ENCODE data around the gene OMP. TPM values are rescaled to one million over a fixed set of nuclear protein-coding genes. Genes with fewer than 3 reads are reported as not detected.
A peak's percentile ranks its signal among the peaks of the same experiment; 100 is the strongest.

Gene OMP
- total RNA-seq, 1 donor from 2014 or later: 0.94 TPM

DNA sequence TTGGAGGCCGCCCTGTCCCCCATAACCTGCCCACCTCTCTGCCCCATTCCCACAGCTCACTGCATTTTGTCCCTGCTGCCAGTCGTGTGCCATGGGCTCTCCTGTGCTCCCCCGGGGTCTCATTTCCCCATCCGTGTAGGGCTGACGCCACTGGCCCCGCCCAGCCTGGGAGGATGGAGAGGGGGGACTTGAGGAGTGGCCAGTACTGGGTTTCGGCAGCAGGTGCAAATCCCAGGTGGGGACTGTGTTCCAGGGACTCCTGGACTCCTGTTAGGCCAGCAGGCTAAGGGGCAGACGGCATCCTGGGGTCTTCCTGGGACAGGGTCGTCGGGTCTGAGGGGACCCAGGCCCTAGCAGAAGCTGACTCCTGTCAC is 24.2 kb downstream of the OMP start:
- no peaks in the 10 kb centered on the region for H3K9me3 Mint-ChIP-seq
- no peaks in the 10 kb centered on the region for H3K36me3 Mint-ChIP-seq
- TF ChIP-seq, protein P1, sequence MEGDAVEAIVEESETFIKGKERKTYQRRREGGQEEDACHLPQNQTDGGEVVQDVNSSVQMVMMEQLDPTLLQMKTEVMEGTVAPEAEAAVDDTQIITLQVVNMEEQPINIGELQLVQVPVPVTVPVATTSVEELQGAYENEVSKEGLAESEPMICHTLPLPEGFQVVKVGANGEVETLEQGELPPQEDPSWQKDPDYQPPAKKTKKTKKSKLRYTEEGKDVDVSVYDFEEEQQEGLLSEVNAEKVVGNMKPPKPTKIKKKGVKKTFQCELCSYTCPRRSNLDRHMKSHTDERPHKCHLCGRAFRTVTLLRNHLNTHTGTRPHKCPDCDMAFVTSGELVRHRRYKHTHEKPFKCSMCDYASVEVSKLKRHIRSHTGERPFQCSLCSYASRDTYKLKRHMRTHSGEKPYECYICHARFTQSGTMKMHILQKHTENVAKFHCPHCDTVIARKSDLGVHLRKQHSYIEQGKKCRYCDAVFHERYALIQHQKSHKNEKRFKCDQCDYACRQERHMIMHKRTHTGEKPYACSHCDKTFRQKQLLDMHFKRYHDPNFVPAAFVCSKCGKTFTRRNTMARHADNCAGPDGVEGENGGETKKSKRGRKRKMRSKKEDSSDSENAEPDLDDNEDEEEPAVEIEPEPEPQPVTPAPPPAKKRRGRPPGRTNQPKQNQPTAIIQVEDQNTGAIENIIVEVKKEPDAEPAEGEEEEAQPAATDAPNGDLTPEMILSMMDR (conservative IDR thresholded peaks at IDR 0.05): no peak
- no peak overlapping the region for H3K27ac Mint-ChIP-seq
- H3K4me1 Mint-ChIP-seq (ENCODE audit: unreplicated experiment): peaks cover 20% of the 10 kb centered on the region
- no peaks in the 10 kb centered on the region for H3K27me3 Mint-ChIP-seq
- no peak for DNase-seq (ENCODE audit: extremely low spot score, unreplicated experiment)
- H3K4me3 Mint-ChIP-seq: peak overlapping the region; percentile 84

DNA sequence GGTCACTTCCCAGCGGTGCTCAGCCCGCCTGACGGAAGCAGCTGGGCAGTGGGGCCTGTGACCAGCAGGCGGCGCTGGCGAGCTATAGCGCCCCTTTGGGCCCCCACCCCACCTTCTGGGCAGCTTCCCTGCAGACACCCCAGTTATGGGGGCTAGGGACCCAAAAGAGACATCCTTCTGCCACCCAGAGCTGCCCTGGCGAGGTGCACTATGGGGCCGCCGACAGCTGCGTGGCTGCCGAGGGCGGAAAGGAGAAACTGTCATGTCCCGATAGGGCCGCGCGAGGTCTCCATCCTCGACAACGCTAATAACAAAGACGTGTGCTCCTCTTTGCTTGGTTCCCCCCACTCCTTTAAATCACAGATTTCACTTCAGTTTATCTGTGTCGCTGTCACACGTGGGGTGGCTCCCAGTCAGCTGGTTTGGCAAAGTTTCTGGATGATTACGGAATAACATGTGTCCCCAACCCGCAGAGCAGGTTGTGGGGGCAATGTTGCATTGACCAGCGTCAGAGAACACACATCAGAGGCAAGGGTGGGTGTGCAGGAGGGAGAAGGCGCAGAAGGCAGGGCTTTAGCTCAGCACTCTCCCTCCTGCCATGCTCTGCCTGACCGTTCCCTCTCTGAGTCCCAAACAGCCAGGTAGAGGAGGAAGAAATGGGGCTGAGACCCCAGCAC is 24.7 kb downstream of the OMP start:
- peaks cover 23% of the 10 kb centered on the region for H3K4me1 Mint-ChIP-seq (ENCODE audit: unreplicated experiment)
- peak overlapping the region; percentile 84 for H3K4me3 Mint-ChIP-seq
- no peak for DNase-seq (ENCODE audit: extremely low spot score, unreplicated experiment)
- H3K27ac Mint-ChIP-seq: peak overlapping the region; percentile 82
- H3K9me3 Mint-ChIP-seq: no peaks in the 10 kb centered on the region
- TF ChIP-seq, protein P1 (conservative IDR thresholded peaks at IDR 0.05): peak; percentile 100
- no peaks in the 10 kb centered on the region for H3K27me3 Mint-ChIP-seq
- no peaks in the 10 kb centered on the region for H3K36me3 Mint-ChIP-seq

DNA sequence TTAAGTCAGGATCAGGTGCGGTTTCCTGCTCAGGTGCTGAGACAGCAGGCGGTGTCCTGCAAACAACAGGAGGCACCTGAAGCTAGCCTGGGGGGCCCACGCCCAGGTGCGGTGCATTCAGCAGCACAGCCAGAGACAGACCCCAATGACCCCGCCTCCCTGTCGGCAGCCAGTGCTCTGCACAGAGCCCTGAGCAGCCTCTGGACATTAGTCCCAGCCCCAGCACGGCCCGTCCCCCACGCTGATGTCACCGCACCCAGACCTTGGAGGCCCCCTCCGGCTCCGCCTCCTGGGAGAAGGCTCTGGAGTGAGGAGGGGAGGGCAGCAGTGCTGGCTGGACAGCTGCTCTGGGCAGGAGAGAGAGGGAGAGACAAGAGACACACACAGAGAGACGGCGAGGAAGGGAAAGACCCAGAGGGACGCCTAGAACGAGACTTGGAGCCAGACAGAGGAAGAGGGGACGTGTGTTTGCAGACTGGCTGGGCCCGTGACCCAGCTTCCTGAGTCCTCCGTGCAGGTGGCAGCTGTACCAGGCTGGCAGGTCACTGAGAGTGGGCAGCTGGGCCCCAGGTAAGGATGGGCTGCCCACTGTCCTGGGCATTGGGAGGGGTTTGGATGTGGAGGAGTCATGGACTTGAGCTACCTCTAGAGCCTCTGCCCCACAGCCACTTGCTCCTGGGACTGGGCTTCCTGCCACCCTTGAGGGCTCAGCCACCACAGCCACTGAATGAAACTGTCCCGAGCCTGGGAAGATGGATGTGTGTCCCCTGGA is 25.5 kb downstream of the OMP start, which contains the start of gene MYO7A:
TSS of gene MYO7A (plus strand) at position 327 of the 772 bp plus-strand sequence. CDS start 2,389 bp downstream, outside the sequence.
- no peak for DNase-seq (ENCODE audit: extremely low spot score, unreplicated experiment)
- Mint-ChIP-seq H3K27me3 (no peaks in the 10 kb centered on the region), H3K27ac (peak within 1 kb of the TSS; percentile 82), H3K9me3 (no peaks in the 10 kb centered on the region), H3K36me3 (no peaks in the 10 kb centered on the region), H3K4me3 (peak within 1 kb of the TSS; percentile 84), H3K4me1 (ENCODE audit: unreplicated experiment) (peaks cover 23% of the 10 kb centered on the region)
- TF ChIP-seq, protein P1 (conservative IDR thresholded peaks at IDR 0.05): no peak

DNA sequence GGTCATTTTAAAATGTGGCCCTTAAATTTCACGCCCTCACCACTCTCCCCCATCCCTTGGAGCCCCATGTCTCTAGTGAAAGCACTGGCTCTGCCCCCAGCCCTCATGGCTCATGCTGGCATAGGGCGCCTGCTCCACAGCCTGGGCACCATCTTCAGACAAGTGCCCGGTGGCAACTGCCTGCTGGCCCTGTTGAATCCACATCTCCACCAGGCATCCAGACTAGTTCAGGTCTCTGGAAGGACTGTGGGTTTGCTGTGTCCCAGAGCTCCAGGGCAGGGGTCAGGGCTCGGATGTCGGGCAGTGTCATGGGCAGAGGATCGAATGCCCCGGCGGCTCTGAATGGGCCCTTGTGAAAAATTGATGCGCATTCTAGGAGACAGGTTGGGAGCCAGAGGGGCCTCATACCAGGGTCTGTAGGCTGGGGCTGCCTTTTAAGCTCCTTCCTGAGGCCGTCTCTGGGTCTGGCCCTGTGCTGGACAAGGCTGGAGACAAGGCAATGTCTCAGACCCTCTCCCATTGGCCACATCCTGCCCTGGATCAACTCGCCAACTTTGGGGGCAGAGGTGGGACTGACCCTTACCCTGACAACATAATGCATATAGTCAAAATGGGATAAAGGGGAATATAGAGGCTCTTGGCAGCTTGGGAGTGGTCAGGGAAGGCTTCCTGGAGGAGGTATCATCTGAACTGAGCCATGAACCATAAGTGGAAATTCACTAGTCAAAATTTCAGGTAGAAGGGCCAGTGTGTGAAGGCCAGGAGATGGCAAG is 26.6 kb downstream of the OMP start:
- peak overlapping the region; percentile 21 for H3K27ac Mint-ChIP-seq
- H3K36me3 Mint-ChIP-seq: no peaks in the 10 kb centered on the region
- DNase-seq (ENCODE audit: extremely low spot score, unreplicated experiment): no peak
- H3K27me3 Mint-ChIP-seq: no peaks in the 10 kb centered on the region
- H3K4me3 Mint-ChIP-seq: no peak overlapping the region
- H3K4me1 Mint-ChIP-seq (ENCODE audit: unreplicated experiment): peaks cover 23% of the 10 kb centered on the region
- H3K9me3 Mint-ChIP-seq: no peaks in the 10 kb centered on the region
- TF ChIP-seq, protein P1 (conservative IDR thresholded peaks at IDR 0.05): no peak

DNA sequence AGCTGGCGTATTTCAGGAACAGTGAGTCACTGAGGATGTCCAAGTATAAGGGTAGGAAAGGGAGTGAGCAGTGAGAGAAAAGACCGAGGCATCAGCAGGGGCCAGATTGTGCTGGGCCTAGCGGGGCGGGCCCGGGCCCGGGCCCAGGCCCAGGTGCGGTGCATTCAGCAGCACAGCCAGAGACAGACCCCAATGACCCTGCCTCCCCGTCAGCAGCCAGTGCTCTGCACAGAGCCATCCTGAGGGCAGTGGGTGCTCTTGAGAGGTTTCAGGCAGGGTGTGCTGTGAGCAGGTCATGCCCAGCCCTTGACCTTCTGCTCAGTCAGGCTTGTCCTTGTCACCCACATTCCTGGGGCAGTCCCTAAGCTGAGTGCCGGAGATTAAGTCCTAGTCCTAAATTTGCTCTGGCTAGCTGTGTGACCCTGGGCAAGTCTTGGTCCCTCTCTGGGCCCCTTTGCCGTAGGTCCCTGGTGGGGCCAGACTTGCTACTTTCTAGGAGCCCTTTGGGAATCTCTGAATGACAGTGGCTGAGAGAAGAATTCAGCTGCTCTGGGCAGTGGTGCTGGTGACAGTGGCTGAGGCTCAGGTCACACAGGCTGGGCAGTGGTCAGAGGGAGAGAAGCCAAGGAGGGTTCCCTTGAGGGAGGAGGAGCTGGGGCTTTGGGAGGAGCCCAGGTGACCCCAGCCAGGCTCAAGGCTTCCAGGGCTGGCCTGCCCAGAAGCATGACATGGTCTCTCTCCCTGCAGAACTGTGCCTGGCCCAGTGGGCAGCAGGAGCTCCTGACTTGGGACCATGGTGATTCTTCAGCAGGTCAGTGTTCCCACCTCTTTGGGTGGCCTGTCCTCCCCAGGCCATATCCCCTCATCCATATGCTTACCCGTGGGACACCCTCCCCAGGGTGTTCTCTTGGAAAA is 27.5 kb downstream of the OMP start:
- DNase-seq (ENCODE audit: extremely low spot score, unreplicated experiment): no peak
- no peak overlapping the region for H3K4me3 Mint-ChIP-seq
- TF ChIP-seq, protein P1 (conservative IDR thresholded peaks at IDR 0.05): no peak
- peaks cover 23% of the 10 kb centered on the region for H3K4me1 Mint-ChIP-seq (ENCODE audit: unreplicated experiment)
- H3K36me3 Mint-ChIP-seq: no peaks in the 10 kb centered on the region
- no peaks in the 10 kb centered on the region for H3K27me3 Mint-ChIP-seq
- no peaks in the 10 kb centered on the region for H3K9me3 Mint-ChIP-seq
- peak overlapping the region; percentile 21 for H3K27ac Mint-ChIP-seq
